IMR-90 (cell line): ENCODE measurements around the gene FIBIN. TPM values are rescaled to one million over a fixed set of nuclear protein-coding genes. Genes with fewer than 3 reads are reported as not detected.

Experiments used
- ATAC-seq: fragments of 200-7000 bp; cut with Tn5 transposase; 2 replicates; pipeline ENCODE4 v1.9.1; 2020; ENCODE audit warnings: low read depth, mild to moderate bottlenecking, moderate library complexity
- BruUV-seq: library from RNA; stranded (reverse); fragments of 400-500 nt; replicated peaks from 2 replicates; lab custom pipeline; 2021; lab: Mats Ljungman, UMichigan
- CTCF ChIA-PET: fragments of 300-600 bp; formaldehyde crosslinking; extraction: SDS; loops from one replicate; lab custom pipeline; 2021; ENCODE audit warnings: antibody characterized with exemption; lab: Yijun Ruan, JAX
- POLR2A ChIA-PET: fragments of 300-600 bp; sonication (Branson Sonifier 250); formaldehyde crosslinking; loops from one replicate; lab custom pipeline; 2022; ENCODE audit warnings: antibody characterized with exemption; ENCODE audit not compliant: unreplicated experiment; lab: Charles Lee
- DNase-seq: peaks from one replicate; pipeline ENCODE4 v3.0.0; 2013
- H2AFZ ChIP-seq: replicated peaks from 2 replicates; pipeline ENCODE3; 2013; ENCODE audit warnings: low read length, mild to moderate bottlenecking; ENCODE audit not compliant: poor library complexity
- H2AK5ac ChIP-seq: 2 replicates; pipeline ENCODE4 v1.6.1; 2013; ENCODE audit warnings: low read depth, low read length, inconsistent platforms
- H2AK9ac ChIP-seq: replicated peaks from 2 replicates; pipeline ENCODE3; 2013; ENCODE audit warnings: mild to moderate bottlenecking, low read depth, low read length, moderate library complexity; ENCODE audit not compliant: poor library complexity
- H2BK120ac ChIP-seq: 2 replicates; pipeline ENCODE4 v1.6.1; 2013; ENCODE audit warnings: low read depth, low read length, inconsistent platforms
- H2BK15ac ChIP-seq: 3 replicates; pipeline ENCODE4 v1.6.1; 2013; ENCODE audit warnings: low read depth, low read length, inconsistent platforms
- H2BK20ac ChIP-seq: 2 replicates; pipeline ENCODE4 v1.6.1; 2013; ENCODE audit warnings: low read depth, mild to moderate bottlenecking, inconsistent platforms, low read length, moderate library complexity
- H2BK5ac ChIP-seq: 2 replicates; pipeline ENCODE4 v1.6.1; 2013; ENCODE audit warnings: mild to moderate bottlenecking, low read depth, low read length, inconsistent platforms; ENCODE audit not compliant: poor library complexity, severe bottlenecking
- H3K14ac ChIP-seq: replicated peaks from 2 replicates; pipeline ENCODE4 v1.6.1; 2013; ENCODE audit warnings: low read depth, low read length, inconsistent platforms
- H3K18ac ChIP-seq: 2 replicates; pipeline ENCODE4 v1.6.1; 2013; ENCODE audit warnings: low read depth, low read length, control low read depth
- H3K23ac ChIP-seq: 2 replicates; pipeline ENCODE4 v1.6.1; 2013; ENCODE audit warnings: low read depth, low read length, inconsistent platforms
- H3K27ac ChIP-seq: 2 replicates; pipeline ENCODE4 v1.5.1; 2013; ENCODE audit warnings: mild to moderate bottlenecking, control low read depth, low read length; ENCODE audit not compliant: insufficient read depth
- H3K27me3 ChIP-seq: 2 replicates; pipeline ENCODE4 v1.6.1; 2013; ENCODE audit warnings: low read length; ENCODE audit not compliant: control insufficient read depth, insufficient read depth
- H3K36me3 ChIP-seq: 2 replicates; pipeline ENCODE4 v1.6.1; 2013; ENCODE audit warnings: low read length, mixed read lengths; ENCODE audit not compliant: control insufficient read depth, insufficient read depth
- H3K4ac ChIP-seq: 2 replicates; pipeline ENCODE4 v1.6.1; 2013; ENCODE audit warnings: low read depth, low read length, inconsistent platforms
- H3K4me1 ChIP-seq: 2 replicates; pipeline ENCODE4 v1.6.1; 2013; ENCODE audit warnings: low read length, mixed read lengths; ENCODE audit not compliant: control insufficient read depth, insufficient read depth
- H3K4me2 ChIP-seq: 2 replicates; pipeline ENCODE4 v1.6.1; 2013; ENCODE audit warnings: low read depth, mild to moderate bottlenecking, control low read depth, low read length, moderate library complexity
- H3K4me3 ChIP-seq: 2 replicates; pipeline ENCODE4 v1.5.1; 2013; ENCODE audit warnings: low read depth, mild to moderate bottlenecking, control low read depth, low read length, moderate library complexity; ENCODE audit not compliant: insufficient read depth
- H3K56ac ChIP-seq: 2 replicates; pipeline ENCODE4 v1.6.1; 2013; ENCODE audit warnings: low read length, inconsistent platforms; ENCODE audit not compliant: insufficient read depth; ENCODE audit errors: extremely low read depth
- H3K79me1 ChIP-seq, 2 experiments: 2 replicates each; pipeline ENCODE4 v1.6.1; 2013; ENCODE audit warnings: low read length in 2 of 2, inconsistent platforms in 1 of 2, low read depth in 1 of 2
- H3K9ac ChIP-seq: 2 replicates; pipeline ENCODE4 v1.6.1; 2013; ENCODE audit warnings: low read depth, low read length, control low read depth
- H3K9me1 ChIP-seq: 2 replicates; pipeline ENCODE4 v1.6.1; 2013; ENCODE audit warnings: low read length, inconsistent platforms; ENCODE audit not compliant: insufficient read depth
- H3K9me3 ChIP-seq: 2 replicates; pipeline ENCODE4 v1.6.1; 2013; ENCODE audit warnings: low read length; ENCODE audit not compliant: control insufficient read depth, insufficient read depth
- H4K20me1 ChIP-seq: 2 replicates; pipeline ENCODE4 v1.6.1; 2013; ENCODE audit warnings: low read length, inconsistent platforms; ENCODE audit not compliant: insufficient read depth
- H4K5ac ChIP-seq: 2 replicates; pipeline ENCODE4 v1.6.1; 2013; ENCODE audit warnings: mild to moderate bottlenecking, low read depth, low read length, control low read depth
- H4K8ac ChIP-seq, 2 experiments: 2 replicates each; pipeline ENCODE4 v1.6.1; 2013; ENCODE audit warnings: low read depth in 2 of 2, low read length in 2 of 2, control low read depth in 1 of 2, inconsistent platforms in 1 of 2
- H4K91ac ChIP-seq: 2 replicates; pipeline ENCODE4 v1.6.1; 2013; ENCODE audit warnings: low read depth, low read length, inconsistent platforms; ENCODE audit not compliant: insufficient read depth
- BHLHE40 ChIP-seq: fragments of 150-350 bp; IDR thresholded peaks from 2 replicates; pipeline ENCODE4 v1.6.1; 2016; ENCODE audit warnings: mild to moderate bottlenecking, low read depth, low read length
- CEBPB ChIP-seq: IDR thresholded peaks from 2 replicates; pipeline ENCODE4 v1.6.1; 2012; ENCODE audit warnings: low read depth, low read length, improper control_type of control experiment
- CHD1 ChIP-seq: IDR thresholded peaks from 2 replicates; pipeline ENCODE4 v1.6.1; 2012; ENCODE audit warnings: low read depth, low read length, improper control_type of control experiment
- CTCF ChIP-seq: conservative IDR thresholded peaks from 2 replicates; pipeline ENCODE4 v1.5.1; 2012; ENCODE audit warnings: mild to moderate bottlenecking, low read depth, low read length, improper control_type of control experiment
- ELK1 ChIP-seq: fragments of 150-350 bp; IDR thresholded peaks from 2 replicates; pipeline ENCODE4 v1.6.1; 2016; ENCODE audit warnings: low read depth, mild to moderate bottlenecking, low read length, moderate library complexity, borderline replicate concordance
- FOS ChIP-seq: fragments of 150-350 bp; IDR thresholded peaks from 2 replicates; pipeline ENCODE4 v1.6.1; 2016; ENCODE audit warnings: low read depth, low read length
- MAFK ChIP-seq: IDR thresholded peaks from 2 replicates; pipeline ENCODE4 v1.6.1; 2012; ENCODE audit warnings: low read depth, low read length, improper control_type of control experiment
- MAZ ChIP-seq: IDR thresholded peaks from 2 replicates; pipeline ENCODE4 v1.6.1; 2012; ENCODE audit warnings: low read depth, mild to moderate bottlenecking, low read length, improper control_type of control experiment, moderate library complexity, borderline replicate concordance
- MXI1 ChIP-seq: IDR thresholded peaks from 2 replicates; pipeline ENCODE4 v1.6.1; 2012; ENCODE audit warnings: low read depth, mild to moderate bottlenecking, low read length, moderate library complexity, borderline replicate concordance
- NFE2L2 ChIP-seq: fragments of 150-350 bp; IDR thresholded peaks from 2 replicates; pipeline ENCODE4 v1.6.1; 2016; ENCODE audit warnings: low read depth, mild to moderate bottlenecking, low read length
- POLR2A ChIP-seq: IDR thresholded peaks from 2 replicates; pipeline ENCODE4 v1.6.1; 2012; ENCODE audit warnings: mild to moderate bottlenecking, low read depth, low read length
- RAD21 ChIP-seq: IDR thresholded peaks from 2 replicates; pipeline ENCODE4 v1.6.1; 2012; ENCODE audit warnings: low read length, improper control_type of control experiment
- RCOR1 ChIP-seq: IDR thresholded peaks from 2 replicates; pipeline ENCODE4 v1.6.1; 2012; ENCODE audit warnings: mild to moderate bottlenecking, low read length, improper control_type of control experiment; ENCODE audit not compliant: insufficient replicate concordance
- RFX5 ChIP-seq: IDR thresholded peaks from 2 replicates; pipeline ENCODE4 v1.8.0; 2012; ENCODE audit warnings: low read depth, mild to moderate bottlenecking, low read length, moderate library complexity
- SMC3 ChIP-seq: fragments of 150-350 bp; IDR thresholded peaks from 2 replicates; pipeline ENCODE4 v1.6.1; 2016; ENCODE audit warnings: low read depth, mild to moderate bottlenecking, antibody characterized with exemption, low read length, moderate library complexity
- USF2 ChIP-seq: fragments of 150-350 bp; IDR thresholded peaks from 2 replicates; pipeline ENCODE4 v1.6.1; 2017; ENCODE audit warnings: mild to moderate bottlenecking, antibody characterized with exemption, low read length, low read depth
- WGBS, 2 experiments: methylation state at CpG; one replicate each; pipeline versions ENCODE4 v1.1.5 to v1.1.7; 2013; ENCODE audit warnings: missing lambda C conversion rate in 2 of 2; ENCODE audit not compliant: insufficient read length in 1 of 2; ENCODE audit errors: extremely low coverage in 2 of 2; 5-methylcytosine and 5-hydroxymethylcytosine counted together
- dilution Hi-C: fragments of 300-500 bp; cut with HindIII; formaldehyde crosslinking; loops from one replicate; pipeline ENCODE4 v1.14.3; 2018; ENCODE audit warnings: low sequenced_read_pairs; ENCODE audit not compliant: unreplicated experiment
- in situ Hi-C: fragments of 300-500 bp; cut with MboI; formaldehyde crosslinking; loops from 3 replicates; pipeline ENCODE4 v1.14.3; 2019; ENCODE audit warnings: low sequenced_read_pairs, inconsistent platforms, mixed read lengths
- intact Hi-C: fragments of 100-400 bp; cut with micrococcal nuclease; formaldehyde crosslinking; loops from 2 replicates; pipeline ENCODE4 v1.10.0; 2022
- polyA plus RNA-seq, 3 experiments: library from polyadenylated mRNA; depleted of rRNA; stranded (reverse); fragments of >200 nt; gene quantifications; 2 replicates each; pipeline ENCODE4 v1.2.3, GENCODE V29; 2012; ENCODE audit warnings: low replicate concordance in 1 of 3
- total RNA-seq: library from RNA; depleted of rRNA; stranded (reverse); fragments of >200 nt; gene quantifications from 2 replicates; pipeline ENCODE4 v1.2.3, GENCODE V29; 2012

FIBIN gene
- total and polyA plus RNA-seq, 2 of the 4 experiments (the other 2 are of a cell fraction), result 5.7 to 6.1 TPM

GRCh38 chr11:27029966-27030365 is 36.1 kb downstream of the FIBIN start:
- Histone ChIP-seq H3K79me1 (no peaks in the 10 kb centered on the region), H3K36me3 (no peaks in the 10 kb centered on the region), H3K14ac (no peak overlapping the region), H3K9me1 (no peaks in the 10 kb centered on the region), H4K8ac (no peak overlapping the region), H4K20me1 (no peaks in the 10 kb centered on the region), H3K56ac (no peak overlapping the region), H3K23ac (no peak overlapping the region), H3K18ac (no peak overlapping the region), H2BK20ac (no peak overlapping the region), H3K4me3 (no peak overlapping the region), H3K4me1 (no peaks in the 10 kb centered on the region), H3K9ac (no peak overlapping the region), H3K4me2 (no peak overlapping the region), H3K9me3 (no peaks in the 10 kb centered on the region), H2BK120ac (no peak overlapping the region), H2BK15ac (no peak overlapping the region), H3K27me3 (no peaks in the 10 kb centered on the region), H3K4ac (no peak overlapping the region), H2AFZ (no peak overlapping the region), H4K91ac (no peak overlapping the region), H3K27ac (no peak overlapping the region), H2AK5ac (no peak overlapping the region), H2BK5ac (no peak overlapping the region), H4K5ac (no peak overlapping the region), H2AK9ac (no peak overlapping the region)
- in situ Hi-C loops (no loop called here), intact Hi-C loops (no loop called here), dilution Hi-C loops (no loop called here)
- no CpG with 5 or more reads among the region's 1 CpG for WGBS, 2 experiments
- TF ChIP-seq BHLHE40 (no peak), NFE2L2 (no peak), RFX5 (no peak), MXI1 (no peak), RCOR1 (no peak), ELK1 (no peak), CTCF (no peak), FOS (no peak), CHD1 (no peak), MAZ (no peak), SMC3 (no peak), MAFK (no peak), CEBPB (no peak), USF2 (no peak), RAD21 (no peak), POLR2A (no peak)
- ATAC-seq, result no peak
- POLR2A ChIA-PET, result no interaction called here
- DNase-seq, result no peak
- BruUV-seq, result no TSS peak
- CTCF ChIA-PET, result no interaction called here
